Spleen (tissue), 11 donors: ENCODE data around the gene PARP11. TPM values are rescaled to one million over a fixed set of nuclear protein-coding genes. Genes with fewer than 3 reads are reported as not detected.

ENCODE experiments used
- DNase-seq: peaks from one replicate; pipeline ENCODE4 v3.0.0-alpha.2; 2020
- H3K27ac ChIP-seq, 8 donors: fragments of 200-600 bp; sonication (generic) in 7 of 8; 1 replicate in 4 of 8; 2 replicates in 4 of 8; pipeline versions ENCODE4 v1.5.0 to v1.8.0; 2016 to 2021; ENCODE audit warnings: inconsistent platforms in 4 of 8, mild to moderate bottlenecking in 4 of 8, moderate library complexity in 1 of 8
- H3K27me3 ChIP-seq, 7 donors: fragments of 200-600 bp; sonication (generic) in 6 of 7; replicated peaks in 1 of 7; 1 replicate in 4 of 7; 2 replicates in 3 of 7; pipeline versions ENCODE4 v1.5.0 to v1.8.0; 2016 to 2021; ENCODE audit warnings: inconsistent platforms in 3 of 7, mild to moderate bottlenecking in 1 of 7
- H3K36me3 ChIP-seq, 6 donors: fragments of 200-600 bp; sonication (generic) in 5 of 6; 1 replicate in 4 of 6; 2 replicates in 2 of 6; pipeline versions ENCODE4 v1.5.0 to v1.8.0; 2016 to 2021; ENCODE audit warnings: inconsistent platforms in 2 of 6
- H3K4me1 ChIP-seq, 6 donors: fragments of 200-600 bp; sonication (generic) in 5 of 6; 1 replicate in 3 of 6; 2 replicates in 3 of 6; pipeline versions ENCODE4 v1.5.0 to v1.8.0; 2016 to 2021; ENCODE audit warnings: inconsistent platforms in 3 of 6
- H3K4me3 ChIP-seq, 8 donors: fragments of 200-600 bp; sonication (generic) in 7 of 8; 1 replicate in 4 of 8; 2 replicates in 4 of 8; pipeline versions ENCODE4 v1.5.0 to v1.8.0; 2016 to 2021; ENCODE audit warnings: inconsistent platforms in 4 of 8, mild to moderate bottlenecking in 4 of 8, moderate library complexity in 2 of 8
- H3K9me3 ChIP-seq, 8 donors: fragments of 200-600 bp; sonication (generic) in 7 of 8; 1 replicate in 4 of 8; 2 replicates in 4 of 8; pipeline versions ENCODE4 v1.5.0 to v1.8.0; 2016 to 2021; ENCODE audit warnings: inconsistent platforms in 4 of 8
- POLR2A ChIP-seq, 3 donors: fragments of 450-650 bp; IDR thresholded peaks; one replicate each; pipeline ENCODE4 v1.5.1; 2017; ENCODE audit warnings: antibody characterized with exemption in 3 of 3, mild to moderate bottlenecking in 1 of 3
- POLR2AphosphoS5 ChIP-seq, 3 donors: sonication (generic); formaldehyde crosslinking; IDR thresholded peaks; one replicate each; pipeline ENCODE4 v1.5.1; 2017; ENCODE audit warnings: antibody characterized with exemption in 3 of 3
- WGBS, 5 donors: extraction: QIAGEN DNeasy Blood & Tissue Kit in 3 of 5; methylation state at CpG; one replicate each; pipeline versions ENCODE4 v1.1.5 to v1.1.7; 2013 to 2018; 5-methylcytosine and 5-hydroxymethylcytosine counted together
- intact Hi-C: fragments of 100-400 bp; cut with DNase I; formaldehyde crosslinking; loops from one replicate; pipeline ENCODE4 v1.15.0; 2023; ENCODE audit warnings: low total_unique reads
- polyA plus RNA-seq, 3 donors: library from polyadenylated mRNA; stranded (reverse); fragments of 200-250 nt; gene quantifications; one replicate each; pipeline ENCODE4 v1.2.1, GENCODE V29; 2013
- total RNA-seq, 7 donors: library from RNA; depleted of rRNA in 3 of 7; stranded (reverse); fragments of >200 nt in 3 of 7; fragmentation: NEBNext Ultra II Directional in 4 of 7; extraction: Animal tissue kit (Norgen Biotek cat#: 25700) in 4 of 7; gene quantifications; one replicate each; pipeline versions ENCODE4 v1.1.0 to v1.2.1, GENCODE V29; 2016 to 2021
- TF ChIP-seq, protein P1 (sequence below), 11 experiments: fragments of 200-600 bp in 7 of 11; fragments of 450-650 bp in 4 of 11; sonication (generic) in 4 of 11; IDR thresholded peaks in 8 of 11; conservative IDR thresholded peaks in 3 of 11; 1 replicate in 7 of 11; 2 replicates in 4 of 11; pipeline versions ENCODE4 v1.4.0 to v1.8.0; 2016 to 2021; ENCODE audit warnings: antibody characterized with exemption in 11 of 11, inconsistent platforms in 4 of 11, mild to moderate bottlenecking in 1 of 11
- donor health status: healthy with polysubstance abuse.
- donor health status: DM: no; HTN: no; CAD: no; lungs with moderate emphysema.
- donor health status: DM: no; HTN: no; CAD: no.
- donor health status: Bipolar disorder and iron deficiency.
- donor health status: healthy.
- donor health status: DM: no; HTN: no; CAD: no.
- donor health status: DM: yes; HTN: yes; CAD: no.

Gene PARP11
- total and polyA plus RNA-seq, 10 donors = 3.7 to 25.2 (median 17.8) TPM

- peaks cover 0 to 16% (median 10%) of the 10 kb centered on the region in 6 donors for H3K4me1 ChIP-seq
- no peaks in the 10 kb centered on the region for H3K9me3 ChIP-seq
- TF ChIP-seq POLR2AphosphoS5 (IDR thresholded peaks at IDR 0.05) (no peak), POLR2A (IDR thresholded peaks at IDR 0.05) (no peak)
- TF ChIP-seq, protein P1, sequence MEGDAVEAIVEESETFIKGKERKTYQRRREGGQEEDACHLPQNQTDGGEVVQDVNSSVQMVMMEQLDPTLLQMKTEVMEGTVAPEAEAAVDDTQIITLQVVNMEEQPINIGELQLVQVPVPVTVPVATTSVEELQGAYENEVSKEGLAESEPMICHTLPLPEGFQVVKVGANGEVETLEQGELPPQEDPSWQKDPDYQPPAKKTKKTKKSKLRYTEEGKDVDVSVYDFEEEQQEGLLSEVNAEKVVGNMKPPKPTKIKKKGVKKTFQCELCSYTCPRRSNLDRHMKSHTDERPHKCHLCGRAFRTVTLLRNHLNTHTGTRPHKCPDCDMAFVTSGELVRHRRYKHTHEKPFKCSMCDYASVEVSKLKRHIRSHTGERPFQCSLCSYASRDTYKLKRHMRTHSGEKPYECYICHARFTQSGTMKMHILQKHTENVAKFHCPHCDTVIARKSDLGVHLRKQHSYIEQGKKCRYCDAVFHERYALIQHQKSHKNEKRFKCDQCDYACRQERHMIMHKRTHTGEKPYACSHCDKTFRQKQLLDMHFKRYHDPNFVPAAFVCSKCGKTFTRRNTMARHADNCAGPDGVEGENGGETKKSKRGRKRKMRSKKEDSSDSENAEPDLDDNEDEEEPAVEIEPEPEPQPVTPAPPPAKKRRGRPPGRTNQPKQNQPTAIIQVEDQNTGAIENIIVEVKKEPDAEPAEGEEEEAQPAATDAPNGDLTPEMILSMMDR (IDR thresholded peaks at IDR 0.05 in 8 of 11, conservative IDR thresholded peaks at IDR 0.05 in 3 of 11) = no peak
- H3K4me3 ChIP-seq = no peak overlapping the region
- H3K27ac ChIP-seq = no peak overlapping the region
- H3K27me3 ChIP-seq = peaks cover 0 to 9% (median 0%) of the 10 kb centered on the region in 7 donors
- 64 to 82% (median 69%) methylated on average over 4 of the region's 4 CpGs for whole genome bisulfite sequencing, 5 donors
- no peaks in the 10 kb centered on the region for H3K36me3 ChIP-seq
- no peak for DNase-seq
- intact Hi-C loops = loop anchor here (10.0 kb wide), 1 partner anchor 152 kb away; no protein-coding TSS in a partner anchor
Measured at GRCh38 chr12:3882406-3882805, 9.2 kb upstream of the PARP11 start.

DNA sequence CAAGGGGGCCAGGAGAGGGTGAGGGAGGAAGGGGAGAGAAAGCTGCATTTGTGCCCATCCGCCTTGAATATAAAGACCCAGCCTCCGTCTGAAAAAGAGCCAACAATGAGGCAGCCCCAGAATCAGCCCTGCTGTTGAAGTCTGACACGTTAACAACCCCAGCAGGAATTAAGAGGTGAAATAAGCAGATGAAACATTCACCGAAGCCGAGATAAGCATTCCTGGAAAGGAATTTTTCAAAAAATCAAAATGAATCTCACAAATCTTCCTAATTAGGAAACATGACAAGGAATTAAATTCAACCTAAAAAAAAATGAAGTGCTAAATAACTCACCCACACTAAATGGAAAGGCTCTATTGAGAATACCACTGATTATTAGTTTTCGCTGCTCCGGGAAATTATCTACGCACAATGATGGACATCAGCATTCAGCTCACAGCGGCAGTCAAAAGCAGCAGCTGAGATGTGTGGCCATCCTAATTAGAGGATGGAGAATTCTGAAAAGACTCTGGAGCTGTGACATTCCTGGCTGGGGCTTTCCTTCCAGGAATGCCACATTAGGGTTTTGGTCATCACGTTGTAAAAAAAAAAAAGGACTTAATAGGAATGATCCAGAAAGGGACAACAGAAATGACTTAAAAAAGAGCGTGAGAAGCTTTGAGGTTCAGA lies 8.2 kb upstream of the PARP11 start:
- Histone ChIP-seq H3K36me3 (no peaks in the 10 kb centered on the region), H3K9me3 (no peaks in the 10 kb centered on the region), H3K4me3 (no peak overlapping the region), H3K27ac (no peak overlapping the region), H3K4me1 (peaks cover 0 to 16% (median 10%) of the 10 kb centered on the region in 6 donors), H3K27me3 (peaks cover 0 to 9% (median 0%) of the 10 kb centered on the region in 7 donors)
- WGBS, 5 donors = 75 to 86% (median 83%) methylated on average over 11 of the region's 11 CpGs
- intact Hi-C loops = loop anchor here (10.0 kb wide), 1 partner anchor 153 kb away; no protein-coding TSS in a partner anchor
- DNase-seq = no peak
- TF ChIP-seq POLR2A (IDR thresholded peaks at IDR 0.05) = no peak
- no peak for TF ChIP-seq POLR2AphosphoS5 (IDR thresholded peaks at IDR 0.05)
- TF ChIP-seq, protein P1 (IDR thresholded peaks at IDR 0.05 in 8 of 11, conservative IDR thresholded peaks at IDR 0.05 in 3 of 11) = no peak

- intact Hi-C loops = loop anchor here (10.0 kb wide), 1 partner anchor 155 kb away; no protein-coding TSS in a partner anchor
- Histone ChIP-seq H3K9me3 (no peaks in the 10 kb centered on the region), H3K4me3 (no peak overlapping the region), H3K27ac (no peak overlapping the region), H3K4me1 (peaks cover 0 to 4% (median 0%) of the 10 kb centered on the region in 6 donors), H3K36me3 (no peaks in the 10 kb centered on the region), H3K27me3 (peaks cover 0 to 9% (median 0%) of the 10 kb centered on the region in 7 donors)
- WGBS, 5 donors = 41 to 58% (median 52%) methylated on average over 3 of the region's 3 CpGs
- TF ChIP-seq, protein P1 (IDR thresholded peaks at IDR 0.05 in 8 of 11, conservative IDR thresholded peaks at IDR 0.05 in 3 of 11) = no peak
- no peak for TF ChIP-seq POLR2A (IDR thresholded peaks at IDR 0.05)
- TF ChIP-seq POLR2AphosphoS5 (IDR thresholded peaks at IDR 0.05) = no peak
- no peak for DNase-seq
Measured at GRCh38 chr12:3879846-3880245, 6.6 kb upstream of the PARP11 start.

GRCh38 chr12:3871356-3871755 lies 1.8 kb downstream of the PARP11 start:
- H3K27me3 ChIP-seq = no peaks in the 10 kb centered on the region
- WGBS, 5 donors = 66 to 78% (median 75%) methylated on average over 4 of the region's 4 CpGs
- peaks cover 0 to 8% (median 0%) of the 10 kb centered on the region in 6 donors for H3K36me3 ChIP-seq
- H3K4me3 ChIP-seq = peak overlapping the region in 6 of 8 donors; percentile 53 to 84 (median 65)
- H3K27ac ChIP-seq = peak overlapping the region in 7 of 8 donors; percentile 80 to 97 (median 95)
- H3K4me1 ChIP-seq = peaks cover 18 to 60% (median 41%) of the 10 kb centered on the region in 6 donors
- TF ChIP-seq POLR2A (IDR thresholded peaks at IDR 0.05) = no peak
- TF ChIP-seq, protein P1 (IDR thresholded peaks at IDR 0.05 in 8 of 11, conservative IDR thresholded peaks at IDR 0.05 in 3 of 11) = no peak
- peaks cover 0 to 3% (median 0%) of the 10 kb centered on the region in 8 donors for H3K9me3 ChIP-seq
- DNase-seq = no peak
- intact Hi-C loops = loop anchor here (5.0 kb wide), 1 partner anchor 406 kb away; no protein-coding TSS in a partner anchor
